GM23338 (cell line): ENCODE measurements around the gene CEP68. TPM values are rescaled to one million over a fixed set of nuclear protein-coding genes. Genes with fewer than 3 reads are reported as not detected.

Source experiments
- ATAC-seq: fragments of 200-7000 bp; cut with Tn5 transposase; 3 replicates; pipeline ENCODE4 v1.9.1; 2020
- DNase-seq: peaks from one replicate; pipeline ENCODE4 v3.0.0-alpha.2; 2015; ENCODE audit warnings: low spot score
- H2AFZ ChIP-seq: fragments of 200-600 bp; sonication (generic); 2 replicates; pipeline ENCODE4 v1.8.0; 2016; ENCODE audit warnings: antibody characterized with exemption, mild to moderate bottlenecking, moderate library complexity
- H3F3A ChIP-seq: fragments of 200-600 bp; sonication (generic); replicated peaks from 2 replicates; pipeline ENCODE4 v1.8.0; 2017; ENCODE audit warnings: antibody characterized with exemption, mixed run types, low read depth
- H3K27ac ChIP-seq: fragments of 200-600 bp; sonication (generic); 2 replicates; pipeline ENCODE4 v1.6.1; 2016; ENCODE audit warnings: low read depth
- H3K27me3 ChIP-seq: fragments of 200-600 bp; sonication (generic); 2 replicates; pipeline ENCODE4 v1.8.0; 2016; ENCODE audit warnings: mild to moderate bottlenecking, mixed run types, moderate library complexity; ENCODE audit not compliant: insufficient read depth
- H3K36me3 ChIP-seq: fragments of 200-600 bp; sonication (generic); 2 replicates; pipeline ENCODE4 v1.8.0; 2016; ENCODE audit warnings: mild to moderate bottlenecking; ENCODE audit not compliant: insufficient read depth
- H3K4me1 ChIP-seq: fragments of 200-600 bp; sonication (generic); 2 replicates; pipeline ENCODE4 v1.8.0; 2016; ENCODE audit warnings: mild to moderate bottlenecking, moderate library complexity; ENCODE audit not compliant: insufficient read depth
- H3K4me2 ChIP-seq: fragments of 200-600 bp; sonication (generic); 2 replicates; pipeline ENCODE4 v1.7.1; 2017; ENCODE audit warnings: mixed run types
- H3K4me3 ChIP-seq: fragments of 200-600 bp; sonication (generic); 2 replicates; pipeline ENCODE4 v1.6.1; 2016; ENCODE audit warnings: mixed run types
- H3K79me2 ChIP-seq: fragments of 200-600 bp; sonication (generic); replicated peaks from 2 replicates; pipeline ENCODE4 v1.8.0; 2017; ENCODE audit warnings: mild to moderate bottlenecking; ENCODE audit not compliant: insufficient read depth
- H3K9me2 ChIP-seq: fragments of 200-600 bp; sonication (generic); 2 replicates; pipeline ENCODE4 v1.8.0; 2017; ENCODE audit not compliant: insufficient read depth
- H4K20me1 ChIP-seq: fragments of 200-600 bp; sonication (generic); replicated peaks from 2 replicates; pipeline ENCODE4 v1.8.0; 2017; ENCODE audit warnings: mild to moderate bottlenecking; ENCODE audit not compliant: insufficient read depth
- H3K27ac Mint-ChIP-seq: 2 replicates; pipeline ENCODE4 v1.8.0; 2020; ENCODE audit warnings: inconsistent platforms, mild to moderate bottlenecking, moderate library complexity, mixed read lengths
- H3K27me3 Mint-ChIP-seq: 3 replicates; pipeline ENCODE4 v1.8.0; 2022; ENCODE audit warnings: low read depth, mild to moderate bottlenecking, moderate library complexity, mixed read lengths, inconsistent platforms; ENCODE audit not compliant: insufficient read depth, poor library complexity
- H3K36me3 Mint-ChIP-seq: 3 replicates; pipeline ENCODE4 v1.8.0; 2021; ENCODE audit warnings: low read depth, mild to moderate bottlenecking, inconsistent platforms, moderate library complexity, mixed read lengths
- H3K4me1 Mint-ChIP-seq: 3 replicates; pipeline ENCODE4 v1.8.0; 2020; ENCODE audit warnings: mild to moderate bottlenecking, inconsistent platforms, mixed read lengths
- H3K4me3 Mint-ChIP-seq: 3 replicates; pipeline ENCODE4 v1.8.0; 2021; ENCODE audit warnings: moderate library complexity, mild to moderate bottlenecking, inconsistent platforms, mixed read lengths
- H3K9me3 Mint-ChIP-seq: 3 replicates; pipeline ENCODE4 v1.8.0; 2020; ENCODE audit warnings: moderate library complexity, mild to moderate bottlenecking, inconsistent platforms, mixed read lengths
- CREB1 ChIP-seq: fragments of 250-450 bp; sonication (Bioruptor Pico); IDR thresholded peaks from 2 replicates; pipeline ENCODE4 v1.5.0; 2020; ENCODE audit warnings: low read depth, mild to moderate bottlenecking, moderate library complexity
- ETS1 ChIP-seq: IDR thresholded peaks from 2 replicates; pipeline ENCODE4 v1.6.1; 2016; ENCODE audit warnings: antibody characterized with exemption
- EZH2 ChIP-seq: fragments of 200-600 bp; sonication (generic); IDR thresholded peaks from one replicate; pipeline ENCODE4 v1.8.0; 2017; ENCODE audit warnings: antibody characterized with exemption, mild to moderate bottlenecking, low read depth; ENCODE audit not compliant: unreplicated experiment
- EZH2phosphoT487 ChIP-seq: fragments of 200-600 bp; sonication (generic); IDR thresholded peaks from one replicate; pipeline ENCODE4 v1.8.1; 2018; ENCODE audit warnings: antibody characterized with exemption; ENCODE audit not compliant: unreplicated experiment
- JUNB ChIP-seq: IDR thresholded peaks from one replicate; pipeline ENCODE4 v1.6.1; 2016; ENCODE audit warnings: antibody characterized with exemption; ENCODE audit not compliant: unreplicated experiment
- NANOG ChIP-seq: IDR thresholded peaks from 2 replicates; pipeline ENCODE4 v1.6.1; 2016; ENCODE audit warnings: antibody characterized with exemption, borderline replicate concordance
- POLR2AphosphoS5 ChIP-seq: IDR thresholded peaks from 2 replicates; pipeline ENCODE4 v1.6.1; 2016; ENCODE audit warnings: antibody characterized with exemption, low read depth
- REST ChIP-seq: IDR thresholded peaks from one replicate; pipeline ENCODE4 v1.6.1; 2018; ENCODE audit warnings: antibody characterized with exemption; ENCODE audit not compliant: unreplicated experiment
- STAT1 ChIP-seq: IDR thresholded peaks from one replicate; pipeline ENCODE4 v1.6.1; 2016; ENCODE audit warnings: antibody characterized with exemption; ENCODE audit not compliant: unreplicated experiment
- ZNF114 ChIP-seq: fragments of 250-450 bp; sonication (Bioruptor Pico); IDR thresholded peaks from 2 replicates; pipeline ENCODE4 v1.5.0; 2020; ENCODE audit warnings: mild to moderate bottlenecking, moderate library complexity
- ZNF331 ChIP-seq: fragments of 250-450 bp; sonication (Bioruptor Pico); IDR thresholded peaks from 2 replicates; pipeline ENCODE4 v1.5.0; 2020; ENCODE audit warnings: low read depth, mild to moderate bottlenecking, moderate library complexity
- polyA plus RNA-seq: library from polyadenylated mRNA; unstranded; fragments of >200 nt; fragmentation: Nextera tagmentation; extraction: Ambion mirVana; gene quantifications from 2 replicates; pipeline ENCODE4 v1.2.1, GENCODE V29; 2016
- total RNA-seq: library from RNA; depleted of rRNA; stranded (reverse); fragments of >200 nt; shearing (Covaris generic); gene quantifications from 2 replicates; pipeline ENCODE4 v1.2.3, GENCODE V29; 2014
- TF ChIP-seq, protein P1 (sequence below): fragments of 250-450 bp; sonication (Bioruptor Pico); IDR thresholded peaks from 2 replicates; pipeline ENCODE4 v1.5.0; 2020; ENCODE audit warnings: mild to moderate bottlenecking, moderate library complexity
- TF ChIP-seq, protein P2 (sequence below), 2 experiments: fragments of 200-600 bp in 1 of 2; sonication (generic) in 1 of 2; conservative IDR thresholded peaks; 2 replicates each; pipeline versions ENCODE4 v1.5.1 to v1.6.1; 2016 to 2017; ENCODE audit warnings: antibody characterized with exemption in 2 of 2, low read depth in 2 of 2, mild to moderate bottlenecking in 2 of 2, moderate library complexity in 1 of 2

Gene CEP68
- total and polyA plus RNA-seq, 2 experiments from 2014 or later = 13.0 to 24.4 TPM

- no peak overlapping the region for H2AFZ ChIP-seq
- no peak overlapping the region for H3K4me3 Mint-ChIP-seq
- H3K27ac ChIP-seq = no peak overlapping the region
- DNase-seq = no peak
- peaks cover 4% of the 10 kb centered on the region; the same call in 1 of the 2 replicates for H4K20me1 ChIP-seq
- no peaks in the 10 kb centered on the region for H3F3A ChIP-seq
- no peak overlapping the region for H3K4me2 ChIP-seq
- no peak for TF ChIP-seq CREB1
- TF ChIP-seq NANOG = no peak
- no peak for TF ChIP-seq JUNB
- no peak for TF ChIP-seq ZNF114 (CRISPR knock-in tag)
- TF ChIP-seq, protein P1, sequence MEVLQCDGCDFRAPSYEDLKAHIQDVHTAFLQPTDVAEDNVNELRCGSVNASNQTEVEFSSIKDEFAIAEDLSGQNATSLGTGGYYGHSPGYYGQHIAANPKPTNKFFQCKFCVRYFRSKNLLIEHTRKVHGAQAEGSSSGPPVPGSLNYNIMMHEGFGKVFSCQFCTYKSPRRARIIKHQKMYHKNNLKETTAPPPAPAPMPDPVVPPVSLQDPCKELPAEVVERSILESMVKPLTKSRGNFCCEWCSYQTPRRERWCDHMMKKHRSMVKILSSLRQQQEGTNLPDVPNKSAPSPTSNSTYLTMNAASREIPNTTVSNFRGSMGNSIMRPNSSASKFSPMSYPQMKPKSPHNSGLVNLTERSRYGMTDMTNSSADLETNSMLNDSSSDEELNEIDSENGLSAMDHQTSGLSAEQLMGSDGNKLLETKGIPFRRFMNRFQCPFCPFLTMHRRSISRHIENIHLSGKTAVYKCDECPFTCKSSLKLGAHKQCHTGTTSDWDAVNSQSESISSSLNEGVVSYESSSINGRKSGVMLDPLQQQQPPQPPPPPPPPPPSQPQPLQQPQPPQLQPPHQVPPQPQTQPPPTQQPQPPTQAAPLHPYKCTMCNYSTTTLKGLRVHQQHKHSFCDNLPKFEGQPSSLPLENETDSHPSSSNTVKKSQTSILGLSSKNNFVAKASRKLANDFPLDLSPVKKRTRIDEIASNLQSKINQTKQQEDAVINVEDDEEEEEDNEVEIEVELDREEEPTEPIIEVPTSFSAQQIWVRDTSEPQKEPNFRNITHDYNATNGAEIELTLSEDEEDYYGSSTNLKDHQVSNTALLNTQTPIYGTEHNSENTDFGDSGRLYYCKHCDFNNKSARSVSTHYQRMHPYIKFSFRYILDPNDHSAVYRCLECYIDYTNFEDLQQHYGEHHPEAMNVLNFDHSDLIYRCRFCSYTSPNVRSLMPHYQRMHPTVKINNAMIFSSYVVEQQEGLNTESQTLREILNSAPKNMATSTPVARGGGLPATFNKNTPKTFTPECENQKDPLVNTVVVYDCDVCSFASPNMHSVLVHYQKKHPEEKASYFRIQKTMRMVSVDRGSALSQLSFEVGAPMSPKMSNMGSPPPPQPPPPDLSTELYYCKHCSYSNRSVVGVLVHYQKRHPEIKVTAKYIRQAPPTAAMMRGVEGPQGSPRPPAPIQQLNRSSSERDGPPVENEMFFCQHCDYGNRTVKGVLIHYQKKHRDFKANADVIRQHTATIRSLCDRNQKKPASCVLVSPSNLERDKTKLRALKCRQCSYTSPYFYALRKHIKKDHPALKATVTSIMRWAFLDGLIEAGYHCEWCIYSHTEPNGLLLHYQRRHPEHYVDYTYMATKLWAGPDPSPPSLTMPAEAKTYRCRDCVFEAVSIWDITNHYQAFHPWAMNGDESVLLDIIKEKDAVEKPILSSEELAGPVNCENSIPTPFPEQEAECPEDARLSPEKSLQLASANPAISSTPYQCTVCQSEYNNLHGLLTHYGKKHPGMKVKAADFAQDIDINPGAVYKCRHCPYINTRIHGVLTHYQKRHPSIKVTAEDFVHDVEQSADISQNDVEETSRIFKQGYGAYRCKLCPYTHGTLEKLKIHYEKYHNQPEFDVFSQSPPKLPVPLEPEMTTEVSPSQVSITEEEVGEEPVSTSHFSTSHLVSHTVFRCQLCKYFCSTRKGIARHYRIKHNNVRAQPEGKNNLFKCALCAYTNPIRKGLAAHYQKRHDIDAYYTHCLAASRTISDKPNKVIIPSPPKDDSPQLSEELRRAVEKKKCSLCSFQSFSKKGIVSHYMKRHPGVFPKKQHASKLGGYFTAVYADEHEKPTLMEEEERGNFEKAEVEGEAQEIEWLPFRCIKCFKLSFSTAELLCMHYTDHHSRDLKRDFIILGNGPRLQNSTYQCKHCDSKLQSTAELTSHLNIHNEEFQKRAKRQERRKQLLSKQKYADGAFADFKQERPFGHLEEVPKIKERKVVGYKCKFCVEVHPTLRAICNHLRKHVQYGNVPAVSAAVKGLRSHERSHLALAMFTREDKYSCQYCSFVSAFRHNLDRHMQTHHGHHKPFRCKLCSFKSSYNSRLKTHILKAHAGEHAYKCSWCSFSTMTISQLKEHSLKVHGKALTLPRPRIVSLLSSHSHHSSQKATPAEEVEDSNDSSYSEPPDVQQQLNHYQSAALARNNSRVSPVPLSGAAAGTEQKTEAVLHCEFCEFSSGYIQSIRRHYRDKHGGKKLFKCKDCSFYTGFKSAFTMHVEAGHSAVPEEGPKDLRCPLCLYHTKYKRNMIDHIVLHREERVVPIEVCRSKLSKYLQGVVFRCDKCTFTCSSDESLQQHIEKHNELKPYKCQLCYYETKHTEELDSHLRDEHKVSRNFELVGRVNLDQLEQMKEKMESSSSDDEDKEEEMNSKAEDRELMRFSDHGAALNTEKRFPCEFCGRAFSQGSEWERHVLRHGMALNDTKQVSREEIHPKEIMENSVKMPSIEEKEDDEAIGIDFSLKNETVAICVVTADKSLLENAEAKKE = no peak
- no peak for TF ChIP-seq ZNF331
- no peak for TF ChIP-seq REST
- TF ChIP-seq EZH2phosphoT487 = no peak
- no peak for TF ChIP-seq STAT1
- no peak for TF ChIP-seq ETS1
- no peak for TF ChIP-seq EZH2
- TF ChIP-seq POLR2AphosphoS5 = no peak
- TF ChIP-seq, protein P2, sequence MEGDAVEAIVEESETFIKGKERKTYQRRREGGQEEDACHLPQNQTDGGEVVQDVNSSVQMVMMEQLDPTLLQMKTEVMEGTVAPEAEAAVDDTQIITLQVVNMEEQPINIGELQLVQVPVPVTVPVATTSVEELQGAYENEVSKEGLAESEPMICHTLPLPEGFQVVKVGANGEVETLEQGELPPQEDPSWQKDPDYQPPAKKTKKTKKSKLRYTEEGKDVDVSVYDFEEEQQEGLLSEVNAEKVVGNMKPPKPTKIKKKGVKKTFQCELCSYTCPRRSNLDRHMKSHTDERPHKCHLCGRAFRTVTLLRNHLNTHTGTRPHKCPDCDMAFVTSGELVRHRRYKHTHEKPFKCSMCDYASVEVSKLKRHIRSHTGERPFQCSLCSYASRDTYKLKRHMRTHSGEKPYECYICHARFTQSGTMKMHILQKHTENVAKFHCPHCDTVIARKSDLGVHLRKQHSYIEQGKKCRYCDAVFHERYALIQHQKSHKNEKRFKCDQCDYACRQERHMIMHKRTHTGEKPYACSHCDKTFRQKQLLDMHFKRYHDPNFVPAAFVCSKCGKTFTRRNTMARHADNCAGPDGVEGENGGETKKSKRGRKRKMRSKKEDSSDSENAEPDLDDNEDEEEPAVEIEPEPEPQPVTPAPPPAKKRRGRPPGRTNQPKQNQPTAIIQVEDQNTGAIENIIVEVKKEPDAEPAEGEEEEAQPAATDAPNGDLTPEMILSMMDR (conservative IDR thresholded peaks at IDR 0.05; ENCODE audit: low read depth in 2 of 2) = no peak
- H3K27me3 ChIP-seq = no peaks in the 10 kb centered on the region
- no peak overlapping the region for H3K4me3 ChIP-seq
- H3K79me2 ChIP-seq = no peaks in the 10 kb centered on the region
- ATAC-seq = no peak
- peaks cover 2% of the 10 kb centered on the region for H3K4me1 Mint-ChIP-seq
- no peaks in the 10 kb centered on the region for H3K9me3 Mint-ChIP-seq
- 0 out of 2 replicates have a peak, but pooled peaks cover 2% of the 10 kb centered on the region for H3K36me3 ChIP-seq
- no peak overlapping the region for H3K27ac Mint-ChIP-seq
- no peaks in the 10 kb centered on the region for H3K9me2 ChIP-seq
- no peaks in the 10 kb centered on the region for H3K27me3 Mint-ChIP-seq
- no peaks in the 10 kb centered on the region; the same call in 2 of the 3 replicates for H3K36me3 Mint-ChIP-seq
- H3K4me1 ChIP-seq = peaks cover 8% of the 10 kb centered on the region
Observed at GRCh38 chr2:65025453-65026123, 30.6 kb upstream of the CEP68 start.
